ENCODE results near the gene LITAFD. TPM values are rescaled to one million over a fixed set of nuclear protein-coding genes. Genes with fewer than 3 reads are reported as not detected.

LITAFD gene
- total and polyA plus RNA-seq, 2 of the 4 experiments (the other 2 are of a cell fraction) = not detected

DNA sequence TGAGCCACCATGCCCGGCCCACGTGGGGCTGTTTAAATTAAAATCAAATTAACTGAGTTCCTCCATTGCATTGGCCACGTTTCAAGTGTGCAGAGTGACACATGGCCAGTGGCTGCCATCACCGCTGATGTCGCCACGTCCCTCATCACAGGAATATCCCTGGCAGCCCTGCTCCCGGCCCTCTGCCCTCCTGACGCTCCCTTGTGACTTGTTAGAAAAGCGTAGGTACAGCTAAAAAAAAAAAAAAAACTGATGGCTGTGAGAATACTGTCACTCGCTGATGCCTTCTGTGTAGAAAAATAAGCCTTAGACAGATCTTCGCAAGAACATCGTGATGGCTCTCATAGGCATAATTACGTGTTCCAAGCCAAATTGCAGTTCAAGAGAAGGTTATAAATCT lies 35.0 kb upstream of the LITAFD start:
- H2BK15ac ChIP-seq (ENCODE audit: low read depth, low read length) = no peak overlapping the region
- peaks cover 21 to 60% of the 10 kb centered on the region in 2 experiments; a peak in 3 of 4 replicates for H3K79me1 ChIP-seq (ENCODE audit: low read depth in 1 of 2, low read length in 2 of 2)
- H4K8ac ChIP-seq (ENCODE audit: low read depth in 2 of 2, low read length in 2 of 2) = no peak overlapping the region
- BruUV-seq (replicated peaks) = no TSS peak
- H3K9ac ChIP-seq (ENCODE audit: low read depth, low read length) = no peak overlapping the region
- no peak overlapping the region for H3K18ac ChIP-seq (ENCODE audit: low read depth, low read length)
- no peaks in the 10 kb centered on the region for H3K9me3 ChIP-seq (ENCODE audit: control insufficient read depth, insufficient read depth, low read length)
- in situ Hi-C loops (cut with MboI; ENCODE audit: low sequenced_read_pairs) = no loop called here
- no peak overlapping the region for H4K5ac ChIP-seq (ENCODE audit: low read depth, low read length)
- WGBS, 2 experiments (ENCODE audit: extremely low coverage in 2 of 2, insufficient read length in 1 of 2) = 82% methylated on average over 7 of the region's 13 CpGs; no CpG with 5 or more reads in 1 of the 2 experiments
- peaks cover 21% of the 10 kb centered on the region for H3K4me1 ChIP-seq (ENCODE audit: control insufficient read depth, insufficient read depth, low read length)
- H2BK20ac ChIP-seq (ENCODE audit: low read depth, low read length) = no peak overlapping the region
- no peak for DNase-seq
- H2AK5ac ChIP-seq (ENCODE audit: low read depth, low read length) = no peak overlapping the region
- H2AFZ ChIP-seq (replicated peaks; ENCODE audit: low read length, poor library complexity) = no peak overlapping the region
- no peak overlapping the region for H3K27ac ChIP-seq (ENCODE audit: insufficient read depth, low read length)
- H3K14ac ChIP-seq (replicated peaks; ENCODE audit: low read depth, low read length) = no peak overlapping the region
- peaks cover 45% of the 10 kb centered on the region for H3K36me3 ChIP-seq (ENCODE audit: control insufficient read depth, insufficient read depth, low read length)
- peaks cover 15% of the 10 kb centered on the region for H3K9me1 ChIP-seq (ENCODE audit: insufficient read depth, low read length)
- H3K4me3 ChIP-seq (ENCODE audit: insufficient read depth, low read depth, low read length) = no peak overlapping the region
- no peak overlapping the region for H2BK5ac ChIP-seq (ENCODE audit: low read depth, low read length, poor library complexity, severe bottlenecking)
- no peak overlapping the region for H3K56ac ChIP-seq (ENCODE audit: extremely low read depth, insufficient read depth, low read length)
- intact Hi-C loops (cut with micrococcal nuclease) = no loop called here
- no peak overlapping the region for H2BK120ac ChIP-seq (ENCODE audit: low read depth, low read length)
- no peak overlapping the region for H2AK9ac ChIP-seq (replicated peaks; ENCODE audit: low read depth, low read length, poor library complexity)
- H3K4ac ChIP-seq (ENCODE audit: low read depth, low read length) = no peak overlapping the region
- ChIA-PET CTCF (no interaction called here), POLR2A (ENCODE audit: unreplicated experiment) (no interaction called here)
- ATAC-seq (ENCODE audit: low read depth) = no peak
- H3K27me3 ChIP-seq (ENCODE audit: control insufficient read depth, insufficient read depth, low read length) = no peaks in the 10 kb centered on the region
- H3K23ac ChIP-seq (ENCODE audit: low read depth, low read length) = no peak overlapping the region
- H4K91ac ChIP-seq (ENCODE audit: insufficient read depth, low read depth, low read length) = no peak overlapping the region
- TF ChIP-seq MAZ (IDR thresholded peaks at IDR 0.05; ENCODE audit: borderline replicate concordance, low read depth, low read length) (no peak), CEBPB (IDR thresholded peaks at IDR 0.05; ENCODE audit: low read depth, low read length) (no peak), RAD21 (IDR thresholded peaks at IDR 0.05; ENCODE audit: low read length) (no peak), CHD1 (IDR thresholded peaks at IDR 0.05; ENCODE audit: low read depth, low read length) (no peak), RFX5 (IDR thresholded peaks at IDR 0.05; ENCODE audit: low read depth, low read length) (no peak), MXI1 (IDR thresholded peaks at IDR 0.05; ENCODE audit: borderline replicate concordance, low read depth, low read length) (no peak), NFE2L2 (IDR thresholded peaks at IDR 0.05; ENCODE audit: low read depth, low read length) (no peak), POLR2A (IDR thresholded peaks at IDR 0.05; ENCODE audit: low read depth, low read length) (no peak), BHLHE40 (IDR thresholded peaks at IDR 0.05; ENCODE audit: low read depth, low read length) (no peak), FOS (IDR thresholded peaks at IDR 0.05; ENCODE audit: low read depth, low read length) (no peak), SMC3 (IDR thresholded peaks at IDR 0.05; ENCODE audit: low read depth, low read length) (no peak), RCOR1 (IDR thresholded peaks at IDR 0.05; ENCODE audit: insufficient replicate concordance, low read length) (no peak), MAFK (IDR thresholded peaks at IDR 0.05; ENCODE audit: low read depth, low read length) (no peak)
- TF ChIP-seq, protein P1, sequence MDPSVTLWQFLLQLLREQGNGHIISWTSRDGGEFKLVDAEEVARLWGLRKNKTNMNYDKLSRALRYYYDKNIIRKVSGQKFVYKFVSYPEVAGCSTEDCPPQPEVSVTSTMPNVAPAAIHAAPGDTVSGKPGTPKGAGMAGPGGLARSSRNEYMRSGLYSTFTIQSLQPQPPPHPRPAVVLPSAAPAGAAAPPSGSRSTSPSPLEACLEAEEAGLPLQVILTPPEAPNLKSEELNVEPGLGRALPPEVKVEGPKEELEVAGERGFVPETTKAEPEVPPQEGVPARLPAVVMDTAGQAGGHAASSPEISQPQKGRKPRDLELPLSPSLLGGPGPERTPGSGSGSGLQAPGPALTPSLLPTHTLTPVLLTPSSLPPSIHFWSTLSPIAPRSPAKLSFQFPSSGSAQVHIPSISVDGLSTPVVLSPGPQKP (IDR thresholded peaks at IDR 0.05; ENCODE audit: borderline replicate concordance, low read depth, low read length) = no peak
- TF ChIP-seq, protein P2, sequence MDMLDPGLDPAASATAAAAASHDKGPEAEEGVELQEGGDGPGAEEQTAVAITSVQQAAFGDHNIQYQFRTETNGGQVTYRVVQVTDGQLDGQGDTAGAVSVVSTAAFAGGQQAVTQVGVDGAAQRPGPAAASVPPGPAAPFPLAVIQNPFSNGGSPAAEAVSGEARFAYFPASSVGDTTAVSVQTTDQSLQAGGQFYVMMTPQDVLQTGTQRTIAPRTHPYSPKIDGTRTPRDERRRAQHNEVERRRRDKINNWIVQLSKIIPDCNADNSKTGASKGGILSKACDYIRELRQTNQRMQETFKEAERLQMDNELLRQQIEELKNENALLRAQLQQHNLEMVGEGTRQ (IDR thresholded peaks at IDR 0.05; ENCODE audit: low read depth, low read length) = no peak
- TF ChIP-seq, protein P3, sequence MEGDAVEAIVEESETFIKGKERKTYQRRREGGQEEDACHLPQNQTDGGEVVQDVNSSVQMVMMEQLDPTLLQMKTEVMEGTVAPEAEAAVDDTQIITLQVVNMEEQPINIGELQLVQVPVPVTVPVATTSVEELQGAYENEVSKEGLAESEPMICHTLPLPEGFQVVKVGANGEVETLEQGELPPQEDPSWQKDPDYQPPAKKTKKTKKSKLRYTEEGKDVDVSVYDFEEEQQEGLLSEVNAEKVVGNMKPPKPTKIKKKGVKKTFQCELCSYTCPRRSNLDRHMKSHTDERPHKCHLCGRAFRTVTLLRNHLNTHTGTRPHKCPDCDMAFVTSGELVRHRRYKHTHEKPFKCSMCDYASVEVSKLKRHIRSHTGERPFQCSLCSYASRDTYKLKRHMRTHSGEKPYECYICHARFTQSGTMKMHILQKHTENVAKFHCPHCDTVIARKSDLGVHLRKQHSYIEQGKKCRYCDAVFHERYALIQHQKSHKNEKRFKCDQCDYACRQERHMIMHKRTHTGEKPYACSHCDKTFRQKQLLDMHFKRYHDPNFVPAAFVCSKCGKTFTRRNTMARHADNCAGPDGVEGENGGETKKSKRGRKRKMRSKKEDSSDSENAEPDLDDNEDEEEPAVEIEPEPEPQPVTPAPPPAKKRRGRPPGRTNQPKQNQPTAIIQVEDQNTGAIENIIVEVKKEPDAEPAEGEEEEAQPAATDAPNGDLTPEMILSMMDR (conservative IDR thresholded peaks at IDR 0.05; ENCODE audit: low read depth, low read length) = no peak
- dilution Hi-C loops (cut with HindIII; ENCODE audit: low sequenced_read_pairs, unreplicated experiment) = no loop called here
- peaks cover 66% of the 10 kb centered on the region for H4K20me1 ChIP-seq (ENCODE audit: insufficient read depth, low read length)
- H3K4me2 ChIP-seq (ENCODE audit: low read depth, low read length) = no peak overlapping the region
